Cardiac fibroblast (primary cell): ENCODE data around the gene AGBL4.

ENCODE experiments used
- DNase-seq, 2 donors: peaks; one replicate each; pipeline versions ENCODE4 v3.0.0 to v3.0.0-alpha.2; 2010; ENCODE audit warnings: low read depth in 2 of 2
- H3K4me3 ChIP-seq, 2 donors: replicated peaks in 1 of 2; 1 replicate in 1 of 2; 2 replicates in 1 of 2; pipeline ENCODE4 v1.5.1; 2011; ENCODE audit warnings: low read depth in 2 of 2, low read length in 2 of 2, mild to moderate bottlenecking in 2 of 2, moderate library complexity in 1 of 2
- CTCF ChIP-seq: IDR thresholded peaks from one replicate; pipeline ENCODE4 v1.5.1; 2011; ENCODE audit warnings: low read depth, mild to moderate bottlenecking, low read length, inconsistent platforms

The AGBL4 gene

GRCh38 chr1:49728377-49728776 is 295.4 kb downstream of the AGBL4 start:
- TF ChIP-seq CTCF, result no peak
- DNase-seq, result peak in 1 of 2 donors; percentile 2
- H3K4me3 ChIP-seq, result no peak overlapping the region

- no peak for DNase-seq
- no peak overlapping the region for H3K4me3 ChIP-seq
- no peak for TF ChIP-seq CTCF
Observed at GRCh38 chr1:49723662-49724061, 300.1 kb downstream of the AGBL4 start.

- TF ChIP-seq CTCF, result no peak
- H3K4me3 ChIP-seq, result no peak overlapping the region
- DNase-seq, result no peak
Observed at GRCh38 chr1:49694251-49694827, 329.4 kb downstream of the AGBL4 start.

GRCh38 chr1:49686107-49686506 is 337.6 kb downstream of the AGBL4 start:
- no peak for DNase-seq
- H3K4me3 ChIP-seq, result no peak overlapping the region
- TF ChIP-seq CTCF, result no peak

GRCh38 chr1:49677706-49678105 is 346.0 kb downstream of the AGBL4 start:
- TF ChIP-seq CTCF, result no peak
- DNase-seq, result no peak
- H3K4me3 ChIP-seq, result no peak overlapping the region

- no peak for TF ChIP-seq CTCF
- no peak overlapping the region for H3K4me3 ChIP-seq
- no peak for DNase-seq
Observed at GRCh38 chr1:49651136-49651535, 372.6 kb downstream of the AGBL4 start.

GRCh38 chr1:49630156-49630555 is 393.6 kb downstream of the AGBL4 start:
- no peak for DNase-seq
- H3K4me3 ChIP-seq, result no peak overlapping the region
- no peak for TF ChIP-seq CTCF
